Measurements from ENCODE around the gene CCR8.

The CCR8 gene

DNA sequence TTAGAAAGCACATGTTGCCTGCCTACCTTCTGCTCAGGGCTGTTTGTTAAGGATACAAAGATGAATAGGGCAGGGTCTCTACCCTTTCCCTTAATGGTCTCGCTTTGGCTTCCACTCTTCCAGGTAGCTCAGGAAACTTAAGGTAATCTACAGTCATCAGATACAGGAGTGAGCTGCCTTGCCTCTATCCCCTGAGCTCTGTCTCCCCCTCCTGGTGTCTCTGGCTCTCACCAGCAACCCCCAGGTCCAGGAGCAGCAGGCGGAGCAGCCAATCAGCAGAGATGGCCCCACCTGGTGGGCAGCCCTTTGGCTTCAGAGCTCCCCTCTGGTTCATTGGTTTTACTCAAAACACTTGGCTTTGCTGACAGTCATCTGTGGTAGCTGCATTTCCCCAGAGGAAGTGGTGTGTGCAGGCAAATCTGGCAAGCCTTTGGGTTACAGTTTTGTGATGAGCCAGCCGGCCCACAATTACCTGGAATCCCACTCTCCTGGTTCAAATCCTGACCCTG is 41.2 kb upstream of the CCR8 start:
- Histone ChIP-seq H3K79me2 (ENCODE audit: insufficient read depth, low read length) (no peaks in the 10 kb centered on the region), H3K4me2 (ENCODE audit: low read depth, low read length, poor library complexity, severe bottlenecking) (no peak overlapping the region), H3K4me3 (ENCODE audit: low read length, poor library complexity, severe bottlenecking) (no peak overlapping the region), H4K20me1 (ENCODE audit: insufficient read depth, low read length, poor library complexity, severe bottlenecking) (no peaks in the 10 kb centered on the region), H3K9ac (ENCODE audit: low read depth, low read length, poor library complexity, severe bottlenecking) (no peak overlapping the region), H2AFZ (ENCODE audit: low read length) (no peak overlapping the region), H3F3A (ENCODE audit: low read depth) (no peaks in the 10 kb centered on the region), H3K9me2 (replicated peaks; ENCODE audit: low read depth, low read length) (no peaks in the 10 kb centered on the region), H3K36me3 (ENCODE audit: insufficient read depth, low read length) (no peaks in the 10 kb centered on the region), H3K27me3 (ENCODE audit: insufficient read depth, low read length, poor library complexity, severe bottlenecking) (no peaks in the 10 kb centered on the region), H3K9me3 (ENCODE audit: insufficient read depth, low read depth, low read length) (no peaks in the 10 kb centered on the region), H3K4me1 (ENCODE audit: insufficient read depth, low read length, poor library complexity, severe bottlenecking) (peaks cover 30% of the 10 kb centered on the region)
- TF ChIP-seq, protein P1, sequence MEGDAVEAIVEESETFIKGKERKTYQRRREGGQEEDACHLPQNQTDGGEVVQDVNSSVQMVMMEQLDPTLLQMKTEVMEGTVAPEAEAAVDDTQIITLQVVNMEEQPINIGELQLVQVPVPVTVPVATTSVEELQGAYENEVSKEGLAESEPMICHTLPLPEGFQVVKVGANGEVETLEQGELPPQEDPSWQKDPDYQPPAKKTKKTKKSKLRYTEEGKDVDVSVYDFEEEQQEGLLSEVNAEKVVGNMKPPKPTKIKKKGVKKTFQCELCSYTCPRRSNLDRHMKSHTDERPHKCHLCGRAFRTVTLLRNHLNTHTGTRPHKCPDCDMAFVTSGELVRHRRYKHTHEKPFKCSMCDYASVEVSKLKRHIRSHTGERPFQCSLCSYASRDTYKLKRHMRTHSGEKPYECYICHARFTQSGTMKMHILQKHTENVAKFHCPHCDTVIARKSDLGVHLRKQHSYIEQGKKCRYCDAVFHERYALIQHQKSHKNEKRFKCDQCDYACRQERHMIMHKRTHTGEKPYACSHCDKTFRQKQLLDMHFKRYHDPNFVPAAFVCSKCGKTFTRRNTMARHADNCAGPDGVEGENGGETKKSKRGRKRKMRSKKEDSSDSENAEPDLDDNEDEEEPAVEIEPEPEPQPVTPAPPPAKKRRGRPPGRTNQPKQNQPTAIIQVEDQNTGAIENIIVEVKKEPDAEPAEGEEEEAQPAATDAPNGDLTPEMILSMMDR (conservative IDR thresholded peaks at IDR 0.05; ENCODE audit: low read length), result peak; percentile 99
- TF ChIP-seq EZH2phosphoT487 (IDR thresholded peaks at IDR 0.05; ENCODE audit: borderline replicate concordance), result no peak

DNA sequence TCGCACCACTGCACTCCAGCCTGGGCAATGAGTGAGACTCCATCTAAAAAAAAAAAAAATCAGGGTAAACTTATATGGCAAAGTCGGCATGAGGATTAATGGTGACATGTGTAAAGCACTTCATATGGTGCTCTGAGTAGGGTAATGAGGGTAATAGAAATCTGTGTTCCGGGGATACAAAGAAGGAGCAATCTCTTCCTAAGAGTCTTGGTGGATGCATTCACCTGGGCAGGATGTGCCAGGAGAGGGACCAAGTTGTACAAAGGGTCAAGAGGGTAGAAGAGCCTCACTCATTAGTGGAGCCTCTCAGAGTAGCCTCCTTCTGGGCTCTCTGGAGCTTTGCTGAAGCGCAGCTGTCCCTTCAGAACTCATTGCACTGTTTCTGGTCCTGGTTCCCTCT is 40.4 kb upstream of the CCR8 start:
- H3K9me2 ChIP-seq (replicated peaks; ENCODE audit: low read depth, low read length), result no peaks in the 10 kb centered on the region
- no peak overlapping the region for H2AFZ ChIP-seq (ENCODE audit: low read length)
- no peak overlapping the region for H3K4me2 ChIP-seq (ENCODE audit: low read depth, low read length, poor library complexity, severe bottlenecking)
- H3K9me3 ChIP-seq (ENCODE audit: insufficient read depth, low read depth, low read length), result no peaks in the 10 kb centered on the region
- no peaks in the 10 kb centered on the region for H4K20me1 ChIP-seq (ENCODE audit: insufficient read depth, low read length, poor library complexity, severe bottlenecking)
- no peaks in the 10 kb centered on the region for H3K27me3 ChIP-seq (ENCODE audit: insufficient read depth, low read length, poor library complexity, severe bottlenecking)
- H3K9ac ChIP-seq (ENCODE audit: low read depth, low read length, poor library complexity, severe bottlenecking), result no peak overlapping the region
- no peaks in the 10 kb centered on the region for H3F3A ChIP-seq (ENCODE audit: low read depth)
- no peaks in the 10 kb centered on the region for H3K36me3 ChIP-seq (ENCODE audit: insufficient read depth, low read length)
- H3K4me1 ChIP-seq (ENCODE audit: insufficient read depth, low read length, poor library complexity, severe bottlenecking), result peaks cover 35% of the 10 kb centered on the region
- TF ChIP-seq, protein P1 (conservative IDR thresholded peaks at IDR 0.05; ENCODE audit: low read length), result no peak
- TF ChIP-seq EZH2phosphoT487 (IDR thresholded peaks at IDR 0.05; ENCODE audit: borderline replicate concordance), result no peak
- no peak overlapping the region for H3K4me3 ChIP-seq (ENCODE audit: low read length, poor library complexity, severe bottlenecking)
- H3K79me2 ChIP-seq (ENCODE audit: insufficient read depth, low read length), result no peaks in the 10 kb centered on the region

DNA sequence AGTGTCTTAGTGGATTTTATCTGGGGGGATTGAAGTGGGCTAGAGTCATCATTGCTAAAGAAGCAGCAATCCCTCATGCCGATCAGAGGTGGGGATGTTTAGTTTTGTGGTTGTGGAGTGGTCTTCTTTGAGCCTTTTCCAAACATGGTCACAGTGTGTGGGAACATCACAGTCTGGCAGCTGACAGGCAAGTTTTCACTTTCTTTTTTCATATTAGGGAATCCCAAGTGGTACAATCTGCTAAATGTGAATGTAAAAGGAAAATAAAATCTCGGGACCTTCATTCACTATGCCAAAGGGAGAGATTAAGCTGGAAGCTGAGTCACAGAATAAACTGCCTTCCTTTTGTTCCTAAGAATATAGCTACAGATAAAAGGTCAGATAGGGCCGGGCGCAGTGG is 39.3 kb upstream of the CCR8 start:
- Histone ChIP-seq H3K9me3 (ENCODE audit: insufficient read depth, low read depth, low read length) (no peaks in the 10 kb centered on the region), H3K27me3 (ENCODE audit: insufficient read depth, low read length, poor library complexity, severe bottlenecking) (no peaks in the 10 kb centered on the region), H3K4me3 (ENCODE audit: low read length, poor library complexity, severe bottlenecking) (no peak overlapping the region), H4K20me1 (ENCODE audit: insufficient read depth, low read length, poor library complexity, severe bottlenecking) (no peaks in the 10 kb centered on the region), H3K36me3 (ENCODE audit: insufficient read depth, low read length) (no peaks in the 10 kb centered on the region), H2AFZ (ENCODE audit: low read length) (no peak overlapping the region), H3F3A (ENCODE audit: low read depth) (no peaks in the 10 kb centered on the region), H3K4me1 (ENCODE audit: insufficient read depth, low read length, poor library complexity, severe bottlenecking) (peaks cover 35% of the 10 kb centered on the region), H3K79me2 (ENCODE audit: insufficient read depth, low read length) (no peaks in the 10 kb centered on the region), H3K4me2 (ENCODE audit: low read depth, low read length, poor library complexity, severe bottlenecking) (no peak overlapping the region), H3K9ac (ENCODE audit: low read depth, low read length, poor library complexity, severe bottlenecking) (peak overlapping the region; percentile 9), H3K9me2 (replicated peaks; ENCODE audit: low read depth, low read length) (no peaks in the 10 kb centered on the region)
- TF ChIP-seq, protein P1 (conservative IDR thresholded peaks at IDR 0.05; ENCODE audit: low read length), result no peak
- no peak for TF ChIP-seq EZH2phosphoT487 (IDR thresholded peaks at IDR 0.05; ENCODE audit: borderline replicate concordance)

Data from Loucy (cell line).